GM23338 (cell line): ENCODE results near the gene SERGEF.

Source experiments
- EZH2 ChIP-seq: fragments of 200-600 bp; sonication (generic); IDR thresholded peaks from one replicate; pipeline ENCODE4 v1.8.0; 2017; ENCODE audit warnings: antibody characterized with exemption, mild to moderate bottlenecking, low read depth; ENCODE audit not compliant: unreplicated experiment
- EZH2phosphoT487 ChIP-seq: fragments of 200-600 bp; sonication (generic); IDR thresholded peaks from one replicate; pipeline ENCODE4 v1.8.1; 2018; ENCODE audit warnings: antibody characterized with exemption; ENCODE audit not compliant: unreplicated experiment
- POLR2AphosphoS5 ChIP-seq: IDR thresholded peaks from 2 replicates; pipeline ENCODE4 v1.6.1; 2016; ENCODE audit warnings: antibody characterized with exemption, low read depth
- ZNF331 ChIP-seq: fragments of 250-450 bp; sonication (Bioruptor Pico); IDR thresholded peaks from 2 replicates; pipeline ENCODE4 v1.5.0; 2020; ENCODE audit warnings: low read depth, mild to moderate bottlenecking, moderate library complexity
- TF ChIP-seq, protein P1 (sequence below), 2 experiments: fragments of 200-600 bp in 1 of 2; sonication (generic) in 1 of 2; conservative IDR thresholded peaks; 2 replicates each; pipeline versions ENCODE4 v1.5.1 to v1.6.1; 2016 to 2017; ENCODE audit warnings: antibody characterized with exemption in 2 of 2, low read depth in 2 of 2, mild to moderate bottlenecking in 2 of 2, moderate library complexity in 1 of 2
- TF ChIP-seq, protein P2 (sequence below): IDR thresholded peaks from 2 replicates; pipeline ENCODE4 v1.6.1; 2016; ENCODE audit warnings: antibody characterized with exemption

DNA sequence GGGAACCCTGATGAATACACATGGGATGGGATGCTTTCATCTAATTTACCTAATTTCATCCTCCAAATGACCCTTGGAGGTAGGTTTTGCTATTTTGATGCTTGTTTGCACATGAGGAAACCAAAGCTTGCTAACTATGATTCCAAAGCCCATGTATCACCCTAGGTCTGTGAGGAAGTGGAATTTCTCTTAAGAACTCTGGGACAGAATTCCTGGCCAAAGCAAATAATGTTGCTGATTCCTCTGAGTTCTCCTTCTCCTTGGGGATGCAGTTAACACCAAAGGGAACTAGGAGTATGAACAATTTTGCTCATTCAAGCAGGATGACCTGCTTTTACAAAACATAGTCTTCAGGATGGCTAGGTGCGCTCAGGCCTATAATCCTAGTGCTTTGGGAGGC, 198.3 kb downstream of the SERGEF start:
- TF ChIP-seq, protein P1, sequence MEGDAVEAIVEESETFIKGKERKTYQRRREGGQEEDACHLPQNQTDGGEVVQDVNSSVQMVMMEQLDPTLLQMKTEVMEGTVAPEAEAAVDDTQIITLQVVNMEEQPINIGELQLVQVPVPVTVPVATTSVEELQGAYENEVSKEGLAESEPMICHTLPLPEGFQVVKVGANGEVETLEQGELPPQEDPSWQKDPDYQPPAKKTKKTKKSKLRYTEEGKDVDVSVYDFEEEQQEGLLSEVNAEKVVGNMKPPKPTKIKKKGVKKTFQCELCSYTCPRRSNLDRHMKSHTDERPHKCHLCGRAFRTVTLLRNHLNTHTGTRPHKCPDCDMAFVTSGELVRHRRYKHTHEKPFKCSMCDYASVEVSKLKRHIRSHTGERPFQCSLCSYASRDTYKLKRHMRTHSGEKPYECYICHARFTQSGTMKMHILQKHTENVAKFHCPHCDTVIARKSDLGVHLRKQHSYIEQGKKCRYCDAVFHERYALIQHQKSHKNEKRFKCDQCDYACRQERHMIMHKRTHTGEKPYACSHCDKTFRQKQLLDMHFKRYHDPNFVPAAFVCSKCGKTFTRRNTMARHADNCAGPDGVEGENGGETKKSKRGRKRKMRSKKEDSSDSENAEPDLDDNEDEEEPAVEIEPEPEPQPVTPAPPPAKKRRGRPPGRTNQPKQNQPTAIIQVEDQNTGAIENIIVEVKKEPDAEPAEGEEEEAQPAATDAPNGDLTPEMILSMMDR (conservative IDR thresholded peaks at IDR 0.05; ENCODE audit: low read depth in 2 of 2), result no peak
- TF ChIP-seq, protein P2, sequence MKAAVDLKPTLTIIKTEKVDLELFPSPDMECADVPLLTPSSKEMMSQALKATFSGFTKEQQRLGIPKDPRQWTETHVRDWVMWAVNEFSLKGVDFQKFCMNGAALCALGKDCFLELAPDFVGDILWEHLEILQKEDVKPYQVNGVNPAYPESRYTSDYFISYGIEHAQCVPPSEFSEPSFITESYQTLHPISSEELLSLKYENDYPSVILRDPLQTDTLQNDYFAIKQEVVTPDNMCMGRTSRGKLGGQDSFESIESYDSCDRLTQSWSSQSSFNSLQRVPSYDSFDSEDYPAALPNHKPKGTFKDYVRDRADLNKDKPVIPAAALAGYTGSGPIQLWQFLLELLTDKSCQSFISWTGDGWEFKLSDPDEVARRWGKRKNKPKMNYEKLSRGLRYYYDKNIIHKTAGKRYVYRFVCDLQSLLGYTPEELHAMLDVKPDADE, result no peak
- no peak for TF ChIP-seq EZH2phosphoT487
- TF ChIP-seq EZH2, result no peak
- TF ChIP-seq ZNF331 (CRISPR knock-in tag), result no peak
- no peak for TF ChIP-seq POLR2AphosphoS5
